ENCODE measurements around the gene FBN1. TPM values are rescaled to one million over a fixed set of nuclear protein-coding genes. Genes with fewer than 3 reads are reported as not detected.

FBN1 gene
- total and polyA plus RNA-seq, 2 donors (not counting 3 experiments of a cell fraction or from before 2014, with no cell fraction given) = 107 to 111 TPM

DNA sequence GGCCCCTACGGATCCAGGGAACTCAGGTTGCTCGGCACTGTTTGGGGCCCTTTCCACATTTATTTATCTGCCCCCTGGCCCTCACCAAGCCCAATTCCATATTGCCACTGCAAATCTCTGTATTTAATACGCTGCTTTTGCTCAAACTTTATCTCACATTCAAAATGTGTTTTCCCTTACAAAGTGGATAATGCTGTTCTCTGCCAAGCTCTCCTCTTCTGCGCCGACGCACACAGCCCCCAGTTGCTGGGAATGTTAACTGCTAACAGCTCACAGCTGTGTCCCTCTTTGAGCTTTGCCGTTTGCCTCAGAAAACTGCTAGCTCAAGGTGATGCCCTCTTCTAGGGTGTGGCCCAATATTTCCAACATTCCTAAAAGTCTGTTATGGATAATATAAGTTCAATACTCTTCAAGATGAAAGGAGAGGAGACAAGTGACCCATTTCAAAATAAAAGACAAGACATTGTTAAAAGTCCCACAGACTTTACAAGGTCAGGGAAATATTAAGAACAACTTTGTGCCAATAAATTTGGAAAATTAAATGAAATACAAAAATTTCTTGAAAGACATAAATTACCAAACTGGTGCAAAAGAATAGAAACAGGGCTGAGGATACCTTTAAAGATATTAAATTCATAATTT is 12.6 kb upstream of the FBN1 start:
- CTCF ChIA-PET = interaction anchor here (0.8 to 1.4 kb wide), 2 partner anchors 143 to 300 kb away, joined by 3 to 4 read pairs; no protein-coding TSS in a partner anchor
- no peaks in the 10 kb centered on the region for H3K9me3 ChIP-seq (replicated peaks; ENCODE audit: control insufficient read depth, insufficient read depth, low read length)
- H3K9me1 ChIP-seq (replicated peaks; ENCODE audit: control insufficient read depth, extremely low read depth, insufficient read depth, low read length) = no peaks in the 10 kb centered on the region
- intact Hi-C loops (cut with micrococcal nuclease) (no loop called here), dilution Hi-C loops (cut with MboI; ENCODE audit: extremely low pct_ligation_motif_present, low sequenced_read_pairs) (no loop called here)
- H3K4me1 ChIP-seq (ENCODE audit: control insufficient read depth, extremely low read depth, insufficient read depth, low read length) = no peaks in the 10 kb centered on the region
- TF ChIP-seq, protein P1, sequence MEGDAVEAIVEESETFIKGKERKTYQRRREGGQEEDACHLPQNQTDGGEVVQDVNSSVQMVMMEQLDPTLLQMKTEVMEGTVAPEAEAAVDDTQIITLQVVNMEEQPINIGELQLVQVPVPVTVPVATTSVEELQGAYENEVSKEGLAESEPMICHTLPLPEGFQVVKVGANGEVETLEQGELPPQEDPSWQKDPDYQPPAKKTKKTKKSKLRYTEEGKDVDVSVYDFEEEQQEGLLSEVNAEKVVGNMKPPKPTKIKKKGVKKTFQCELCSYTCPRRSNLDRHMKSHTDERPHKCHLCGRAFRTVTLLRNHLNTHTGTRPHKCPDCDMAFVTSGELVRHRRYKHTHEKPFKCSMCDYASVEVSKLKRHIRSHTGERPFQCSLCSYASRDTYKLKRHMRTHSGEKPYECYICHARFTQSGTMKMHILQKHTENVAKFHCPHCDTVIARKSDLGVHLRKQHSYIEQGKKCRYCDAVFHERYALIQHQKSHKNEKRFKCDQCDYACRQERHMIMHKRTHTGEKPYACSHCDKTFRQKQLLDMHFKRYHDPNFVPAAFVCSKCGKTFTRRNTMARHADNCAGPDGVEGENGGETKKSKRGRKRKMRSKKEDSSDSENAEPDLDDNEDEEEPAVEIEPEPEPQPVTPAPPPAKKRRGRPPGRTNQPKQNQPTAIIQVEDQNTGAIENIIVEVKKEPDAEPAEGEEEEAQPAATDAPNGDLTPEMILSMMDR (IDR thresholded peaks at IDR 0.05; ENCODE audit: extremely low read depth in 1 of 2, insufficient read depth in 1 of 2, low read depth in 1 of 2, low read length in 2 of 2) = no peak
- TF ChIP-seq GATA2 (IDR thresholded peaks at IDR 0.05; ENCODE audit: insufficient read depth, insufficient read length, low read depth, low read length) (no peak), MYC (IDR thresholded peaks at IDR 0.05; ENCODE audit: low read depth, low read length) (no peak), POLR2AphosphoS5 (IDR thresholded peaks at IDR 0.05; ENCODE audit: insufficient read depth, low read depth, low read length) (no peak), EZH2 (IDR thresholded peaks at IDR 0.05; ENCODE audit: borderline replicate concordance, low read depth, low read length, severe bottlenecking) (no peak), JUN (IDR thresholded peaks at IDR 0.05; ENCODE audit: borderline replicate concordance, insufficient read depth, insufficient read length, low read depth) (no peak), FOS (IDR thresholded peaks at IDR 0.05; ENCODE audit: borderline replicate concordance, insufficient read depth, low read length) (no peak), POLR2A (IDR thresholded peaks at IDR 0.05; ENCODE audit: low read depth, low read length) (no peak)
- TF ChIP-seq, protein P2, sequence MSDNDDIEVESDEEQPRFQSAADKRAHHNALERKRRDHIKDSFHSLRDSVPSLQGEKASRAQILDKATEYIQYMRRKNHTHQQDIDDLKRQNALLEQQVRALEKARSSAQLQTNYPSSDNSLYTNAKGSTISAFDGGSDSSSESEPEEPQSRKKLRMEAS (IDR thresholded peaks at IDR 0.05; ENCODE audit: insufficient read depth, insufficient read length) = no peak
- no peak overlapping the region for H3K4me3 ChIP-seq (replicated peaks in 1 of 3; ENCODE audit: insufficient read depth in 1 of 3, low read depth in 1 of 3, low read length in 3 of 3)
- no peak overlapping the region for H3K27ac ChIP-seq (ENCODE audit: insufficient read depth, low read depth, low read length)
- DNase-seq (ENCODE audit: low read depth, low spot score) (no peak), FAIRE-seq (no peak)
- BruUV-seq (replicated peaks) = no TSS peak
- no peak overlapping the region for H2AFZ ChIP-seq (ENCODE audit: low read depth, low read length)
- H3K27me3 ChIP-seq (ENCODE audit: control insufficient read depth in 2 of 2, insufficient read depth in 2 of 2, low read length in 2 of 2) = no peaks in the 10 kb centered on the region
- no peak overlapping the region for H3K9ac ChIP-seq (replicated peaks; ENCODE audit: extremely low read depth, insufficient read depth, low read length)
- no peaks in the 10 kb centered on the region for H3K36me3 ChIP-seq (ENCODE audit: control insufficient read depth in 2 of 2, extremely low read depth in 1 of 2, insufficient read depth in 2 of 2, low read length in 2 of 2)
- POLR2A ChIA-PET = interaction anchor here (0.6 kb wide), 1 partner anchor 95 kb away, joined by 3 read pairs; no protein-coding TSS in a partner anchor
- no peak overlapping the region for H3K4me2 ChIP-seq (ENCODE audit: insufficient read depth, low read length)
- H4K20me1 ChIP-seq (replicated peaks; ENCODE audit: control insufficient read depth, extremely low read depth, insufficient read depth, low read length) = no peaks in the 10 kb centered on the region
- no peaks in the 10 kb centered on the region for H3K79me2 ChIP-seq (ENCODE audit: control insufficient read depth, insufficient read depth, low read length)

Data from endothelial cell of umbilical vein (primary cell).